GM19324 (cell line): Measurements from ENCODE around the gene LRRK1.
A peak's percentile ranks its signal among the peaks of the same experiment; 100 is the strongest.

Experiments
- ATAC-seq: cut with Tn5 transposase; IDR thresholded peaks from one replicate; pipeline ENCODE4 v1.9.1; 2021; ENCODE audit warnings: mild to moderate bottlenecking, moderate library complexity; ENCODE audit not compliant: unreplicated experiment, low FRiP score

Gene LRRK1

GRCh38 chr15:100931143-100931890 lies 12.2 kb downstream of the LRRK1 start:
- ATAC-seq = peak; percentile 61

- no peak for ATAC-seq
Observed at GRCh38 chr15:100932676-100933348, 13.7 kb downstream of the LRRK1 start.

GRCh38 chr15:100934166-100934565 lies 15.0 kb downstream of the LRRK1 start:
- ATAC-seq = no peak

- ATAC-seq = no peak
Observed at GRCh38 chr15:100934726-100935125, 15.6 kb downstream of the LRRK1 start.

GRCh38 chr15:100937171-100937570 lies 18.0 kb downstream of the LRRK1 start:
- no peak for ATAC-seq

- ATAC-seq = no peak
Observed at GRCh38 chr15:100939791-100940190, 20.6 kb downstream of the LRRK1 start.

- ATAC-seq = peak; percentile 61
Observed at GRCh38 chr15:100940767-100941379, 21.7 kb downstream of the LRRK1 start.

GRCh38 chr15:100941536-100941935 lies 22.4 kb downstream of the LRRK1 start:
- ATAC-seq = no peak

GRCh38 chr15:100942656-100943425 lies 23.7 kb downstream of the LRRK1 start:
- no peak for ATAC-seq

GRCh38 chr15:100944244-100944895 lies 25.2 kb downstream of the LRRK1 start:
- ATAC-seq = peak; percentile 58

- no peak for ATAC-seq
Observed at GRCh38 chr15:100944986-100945385, 25.8 kb downstream of the LRRK1 start.

- peak; percentile 52 for ATAC-seq
Observed at GRCh38 chr15:100947760-100948429, 28.7 kb downstream of the LRRK1 start.

- ATAC-seq = no peak
Observed at GRCh38 chr15:100948430-100948762, 29.2 kb downstream of the LRRK1 start.

GRCh38 chr15:100949691-100950090 lies 30.5 kb downstream of the LRRK1 start:
- no peak for ATAC-seq

- ATAC-seq = no peak
Observed at GRCh38 chr15:100951965-100952364, 32.8 kb downstream of the LRRK1 start.

GRCh38 chr15:100952566-100952965 lies 33.4 kb downstream of the LRRK1 start:
- ATAC-seq = no peak

GRCh38 chr15:100958326-100959065 lies 39.3 kb downstream of the LRRK1 start:
- no peak for ATAC-seq

- ATAC-seq = no peak
Observed at GRCh38 chr15:100959066-100960050, 40.2 kb downstream of the LRRK1 start.
